Measurements from ENCODE around the gene RSKR. TPM values are rescaled to one million over a fixed set of nuclear protein-coding genes. Genes with fewer than 3 reads are reported as not detected.
"Not testable (repeated sequence)": the region's sequence is repeated elsewhere in the genome, so short reads cannot be mapped to it uniquely, and the experiment has no call there.

RSKR gene, protein sequence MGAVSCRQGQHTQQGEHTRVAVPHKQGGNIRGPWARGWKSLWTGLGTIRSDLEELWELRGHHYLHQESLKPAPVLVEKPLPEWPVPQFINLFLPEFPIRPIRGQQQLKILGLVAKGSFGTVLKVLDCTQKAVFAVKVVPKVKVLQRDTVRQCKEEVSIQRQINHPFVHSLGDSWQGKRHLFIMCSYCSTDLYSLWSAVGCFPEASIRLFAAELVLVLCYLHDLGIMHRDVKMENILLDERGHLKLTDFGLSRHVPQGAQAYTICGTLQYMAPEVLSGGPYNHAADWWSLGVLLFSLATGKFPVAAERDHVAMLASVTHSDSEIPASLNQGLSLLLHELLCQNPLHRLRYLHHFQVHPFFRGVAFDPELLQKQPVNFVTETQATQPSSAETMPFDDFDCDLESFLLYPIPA
- 10 to 100 TPM in 3 of 4 donors, 1 to 10 TPM in 1; 3.5 to 43.7 (median 15.2) TPM for total RNA-seq

- no peak for DNase-seq (ENCODE audit: low spot score in 2 of 2)
- no peak within 1 kb of the TSS for H3K27ac ChIP-seq
Measured at GRCh38 chr17:28613931-28614381, at the start of gene RSKR. RSKR (minus strand) TSS chr17:28614185; CDS start chr17:28614161, 24 bp downstream.

GRCh38 chr17:28663723-28664122 lies 49.7 kb upstream of the RSKR start:
- no peak for DNase-seq (ENCODE audit: low spot score in 2 of 2)
- TF ChIP-seq POLR2AphosphoS5 (IDR thresholded peaks at IDR 0.05) (no peak), EP300 (IDR thresholded peaks at IDR 0.05) (no peak), POLR2A (IDR thresholded peaks at IDR 0.05) (no peak)
- TF ChIP-seq, protein P1, sequence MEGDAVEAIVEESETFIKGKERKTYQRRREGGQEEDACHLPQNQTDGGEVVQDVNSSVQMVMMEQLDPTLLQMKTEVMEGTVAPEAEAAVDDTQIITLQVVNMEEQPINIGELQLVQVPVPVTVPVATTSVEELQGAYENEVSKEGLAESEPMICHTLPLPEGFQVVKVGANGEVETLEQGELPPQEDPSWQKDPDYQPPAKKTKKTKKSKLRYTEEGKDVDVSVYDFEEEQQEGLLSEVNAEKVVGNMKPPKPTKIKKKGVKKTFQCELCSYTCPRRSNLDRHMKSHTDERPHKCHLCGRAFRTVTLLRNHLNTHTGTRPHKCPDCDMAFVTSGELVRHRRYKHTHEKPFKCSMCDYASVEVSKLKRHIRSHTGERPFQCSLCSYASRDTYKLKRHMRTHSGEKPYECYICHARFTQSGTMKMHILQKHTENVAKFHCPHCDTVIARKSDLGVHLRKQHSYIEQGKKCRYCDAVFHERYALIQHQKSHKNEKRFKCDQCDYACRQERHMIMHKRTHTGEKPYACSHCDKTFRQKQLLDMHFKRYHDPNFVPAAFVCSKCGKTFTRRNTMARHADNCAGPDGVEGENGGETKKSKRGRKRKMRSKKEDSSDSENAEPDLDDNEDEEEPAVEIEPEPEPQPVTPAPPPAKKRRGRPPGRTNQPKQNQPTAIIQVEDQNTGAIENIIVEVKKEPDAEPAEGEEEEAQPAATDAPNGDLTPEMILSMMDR (IDR thresholded peaks at IDR 0.05), result no peak
- peaks cover 49% of the 10 kb centered on the region for H3K4me1 ChIP-seq
- no peaks in the 10 kb centered on the region for H3K9me3 ChIP-seq
- no peaks in the 10 kb centered on the region for H3K27me3 ChIP-seq
- peaks cover 12% of the 10 kb centered on the region for H3K36me3 ChIP-seq
- H3K4me3 ChIP-seq, result no peak overlapping the region
- no peak overlapping the region for H3K27ac ChIP-seq

More at GRCh38 chr17:28613931-28614381, at the start of gene RSKR:
- Histone ChIP-seq H3K4me3 (no peak within 1 kb of the TSS), H3K27me3 (no peaks in the 10 kb centered on the region), H3K4me1 (peaks cover 6% of the 10 kb centered on the region), H3K9me3 (no peaks in the 10 kb centered on the region), H3K36me3 (peaks cover 65% of the 10 kb centered on the region)
- TF ChIP-seq POLR2AphosphoS5 (IDR thresholded peaks at IDR 0.05) (no peak), POLR2A (IDR thresholded peaks at IDR 0.05) (no peak), EP300 (IDR thresholded peaks at IDR 0.05) (no peak)
- TF ChIP-seq, protein P1 (IDR thresholded peaks at IDR 0.05), result no peak
- WGBS, result 73% methylated on average over 5 of the region's 5 CpGs

DNA sequence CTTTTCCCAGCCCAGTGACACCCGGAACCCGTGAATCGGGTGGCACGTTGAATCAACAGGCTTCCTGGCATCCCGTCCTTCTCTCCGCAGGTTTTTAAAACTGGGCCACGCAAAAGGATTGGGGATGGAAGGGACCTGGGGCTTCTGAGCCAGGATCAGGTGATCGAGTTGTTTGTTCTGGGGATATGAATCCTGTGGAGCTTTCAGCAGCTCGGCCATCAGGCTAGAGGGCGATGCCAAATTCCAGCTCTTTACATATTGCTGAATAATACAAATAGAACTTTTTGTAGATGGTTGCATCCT lies 48.5 kb upstream of the RSKR start:
- peak overlapping the region; percentile 95 for H3K27ac ChIP-seq
- peaks cover 20% of the 10 kb centered on the region for H3K36me3 ChIP-seq
- WGBS, result 1% methylated on average over 10 of the region's 10 CpGs
- H3K4me1 ChIP-seq, result peaks cover 36% of the 10 kb centered on the region
- peak overlapping the region; percentile 80 for H3K4me3 ChIP-seq
- no peaks in the 10 kb centered on the region for H3K9me3 ChIP-seq
- no peak for TF ChIP-seq POLR2AphosphoS5 (IDR thresholded peaks at IDR 0.05)
- TF ChIP-seq POLR2A (IDR thresholded peaks at IDR 0.05), result no peak
- TF ChIP-seq, protein P1 (IDR thresholded peaks at IDR 0.05), result no peak
- TF ChIP-seq EP300 (IDR thresholded peaks at IDR 0.05), result no peak
- no peak for DNase-seq (ENCODE audit: low spot score in 2 of 2)
- H3K27me3 ChIP-seq, result no peaks in the 10 kb centered on the region

GRCh38 chr17:28661635-28662526 lies 47.9 kb upstream of the RSKR start, which contains the start of the genes SDF2 and SUPT6H:
SDF2 (minus strand) TSS chr17:28661906; CDS start chr17:28661876, 30 bp downstream.
SUPT6H (plus strand) TSS chr17:28662205; CDS start chr17:28673402, 11,197 bp downstream.
- under 1% methylated on average over 59 of the region's 66 CpGs for WGBS

DNA sequence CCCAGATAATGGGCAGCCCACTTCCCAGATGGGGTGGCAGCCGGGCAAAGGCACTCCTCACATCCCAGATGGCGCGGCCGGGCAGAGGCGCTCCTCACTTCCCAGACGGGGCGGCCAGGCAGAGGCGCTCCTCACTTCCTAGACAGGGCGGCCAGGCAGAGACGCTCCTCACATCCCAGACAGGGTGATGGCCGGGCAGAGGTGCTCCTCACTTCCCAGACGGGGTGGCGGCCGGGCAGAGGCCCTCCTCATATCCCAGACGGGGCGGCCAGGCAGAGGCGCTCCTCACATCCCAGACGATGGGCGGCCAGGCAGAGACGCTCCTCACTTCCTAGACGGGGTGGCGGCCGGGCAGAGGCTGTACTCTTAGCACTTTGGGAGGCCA lies 45.5 kb upstream of the RSKR start:
- H3K27ac ChIP-seq; H3K27me3 ChIP-seq; DNase-seq (ENCODE audit: low spot score in 2 of 2); H3K9me3 ChIP-seq; H3K4me3 ChIP-seq: not testable (repeated sequence)
- peaks cover 30% of the 10 kb centered on the region for H3K4me1 ChIP-seq
- H3K36me3 ChIP-seq, result peaks cover 26% of the 10 kb centered on the region
- 98% methylated on average over 18 of the region's 23 CpGs for WGBS

More at GRCh38 chr17:28661635-28662526, 47.9 kb upstream of the RSKR start, which contains the start of the genes SDF2 and SUPT6H:
- H3K36me3 ChIP-seq, result peaks cover 22% of the 10 kb centered on the region
- H3K4me3 ChIP-seq, result peak within 1 kb of the TSS; percentile 80
- peak; percentile 83 to 89 (median 87) for TF ChIP-seq POLR2AphosphoS5 (IDR thresholded peaks at IDR 0.05)
- TF ChIP-seq, protein P1 (IDR thresholded peaks at IDR 0.05), result no peak
- TF ChIP-seq EP300 (IDR thresholded peaks at IDR 0.05), result no peak
- TF ChIP-seq POLR2A (IDR thresholded peaks at IDR 0.05), result peak; percentile 68 to 94
- no peaks in the 10 kb centered on the region for H3K27me3 ChIP-seq
- H3K9me3 ChIP-seq, result no peaks in the 10 kb centered on the region
- peak within 1 kb of the TSS; percentile 95 for H3K27ac ChIP-seq
- H3K4me1 ChIP-seq, result peaks cover 36% of the 10 kb centered on the region
- peak; percentile 96 to 98 for DNase-seq (ENCODE audit: low spot score in 2 of 2)

DNA sequence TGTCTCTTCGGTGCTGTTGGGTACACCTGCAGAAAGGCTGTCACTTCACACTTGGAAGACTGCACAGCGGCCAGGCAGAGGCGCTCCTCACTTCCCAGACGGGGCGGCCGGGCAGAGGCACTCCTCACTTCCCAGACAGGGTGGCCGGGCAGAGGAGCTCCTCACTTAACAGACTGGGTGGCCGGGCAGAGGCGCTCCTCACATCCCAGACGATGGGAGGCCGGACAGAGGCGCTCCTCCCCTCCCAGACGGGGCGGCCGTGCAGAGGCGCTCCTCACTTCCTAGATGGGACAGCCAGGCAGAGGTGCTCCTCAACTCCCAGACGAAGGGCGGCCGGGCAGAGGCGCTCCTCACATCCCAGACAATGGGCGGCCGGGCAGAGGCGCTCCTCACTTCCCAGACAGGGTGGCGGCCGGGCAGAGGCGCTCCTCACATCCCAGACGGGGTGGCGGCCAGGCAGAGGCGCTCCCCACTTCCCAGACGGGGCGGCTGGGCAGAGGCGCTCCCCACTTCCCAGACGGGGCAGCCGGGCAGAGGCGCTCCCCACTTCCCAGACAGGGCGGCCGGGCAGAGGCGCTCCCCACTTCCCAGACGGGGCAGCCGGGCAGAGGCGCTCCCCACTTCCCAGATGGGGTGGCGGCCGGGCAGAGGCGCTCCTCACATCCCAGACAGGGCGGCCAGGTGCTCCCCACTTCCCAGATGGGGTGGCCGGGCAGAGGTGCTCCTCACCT lies 44.9 kb upstream of the RSKR start:
- Histone ChIP-seq H3K36me3 (peaks cover 28% of the 10 kb centered on the region), H3K4me1 (peaks cover 30% of the 10 kb centered on the region)
- H3K27me3 ChIP-seq; H3K4me3 ChIP-seq; H3K27ac ChIP-seq; DNase-seq (ENCODE audit: low spot score in 2 of 2); H3K9me3 ChIP-seq: not testable (repeated sequence)
- WGBS, result 94% methylated on average over 27 of the region's 46 CpGs

DNA sequence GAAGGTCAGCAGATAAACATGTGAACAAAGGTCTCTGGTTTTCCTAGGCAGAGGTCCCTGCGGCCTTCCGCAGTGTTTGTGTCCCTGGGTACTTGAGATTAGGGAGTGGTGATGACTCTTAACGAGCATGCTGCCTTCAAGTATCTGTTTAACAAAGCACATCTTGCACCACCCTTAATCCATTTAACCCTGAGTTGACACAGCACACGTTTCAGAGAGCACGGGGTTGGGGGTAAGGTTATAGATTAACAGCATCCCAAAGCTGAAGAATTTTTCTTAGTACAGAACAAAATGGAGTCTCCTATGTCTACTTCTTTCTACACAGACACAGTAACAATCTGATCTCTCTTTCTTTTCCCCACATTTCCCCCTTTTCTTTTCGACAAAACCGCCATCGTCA lies 44.4 kb upstream of the RSKR start:
- not testable (repeated sequence) for H3K27ac ChIP-seq; H3K27me3 ChIP-seq; H3K4me3 ChIP-seq; DNase-seq (ENCODE audit: low spot score in 2 of 2); H3K9me3 ChIP-seq
- Histone ChIP-seq H3K36me3 (peaks cover 34% of the 10 kb centered on the region), H3K4me1 (peaks cover 24% of the 10 kb centered on the region)
- 91% methylated on average over 8 of the region's 8 CpGs for WGBS
